ENCODE measurements around the gene MACC1.

- TF ChIP-seq POLR2AphosphoS5 (IDR thresholded peaks at IDR 0.05; ENCODE audit: insufficient read depth, low read depth, low read length) (no peak), EZH2 (IDR thresholded peaks at IDR 0.05; ENCODE audit: borderline replicate concordance, low read depth, low read length, severe bottlenecking) (no peak), POLR2A (IDR thresholded peaks at IDR 0.05; ENCODE audit: low read depth, low read length) (no peak), CTCF (IDR thresholded peaks at IDR 0.05; ENCODE audit: extremely low read depth in 1 of 2, insufficient read depth in 1 of 2, low read depth in 1 of 2, low read length in 2 of 2) (no peak), MYC (IDR thresholded peaks at IDR 0.05; ENCODE audit: low read depth, low read length) (no peak)
Observed at GRCh38 chr7:20236790-20237189, 19.6 kb upstream of the MACC1 start.
